Fibroblast of upper back skin (primary cell): ENCODE results near the gene DIAPH1.

Source experiments
- DNase-seq: peaks from one replicate; pipeline ENCODE4 v3.0.0-alpha.2; 2013

DIAPH1 gene

GRCh38 chr5:141609044-141609443 lies 9.8 kb downstream of the DIAPH1 start:
- DNase-seq: no peak

GRCh38 chr5:141608557-141608956 lies 10.2 kb downstream of the DIAPH1 start:
- no peak for DNase-seq

DNA sequence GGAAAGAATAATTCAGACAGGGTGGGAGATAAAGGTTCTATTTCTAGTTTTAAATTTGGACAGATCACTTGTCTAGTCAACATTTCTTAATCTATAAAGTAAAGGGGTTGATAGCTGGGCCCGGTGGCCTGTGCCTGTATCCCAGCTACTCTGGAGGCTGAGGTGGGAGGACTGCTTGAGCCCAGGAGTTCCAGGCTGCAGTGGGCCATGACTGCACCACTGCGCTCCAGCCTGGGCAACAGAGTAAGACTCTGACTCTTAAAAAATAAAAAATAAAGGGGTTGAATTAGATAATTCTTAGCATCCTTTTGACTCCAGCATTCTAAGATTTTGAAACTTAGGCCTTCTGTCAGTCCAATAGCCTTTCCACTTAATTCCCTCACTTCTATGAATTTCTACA lies 10.8 kb downstream of the DIAPH1 start:
- DNase-seq: no peak

- DNase-seq: peak; percentile 46
Measured at GRCh38 chr5:141605523-141606277, 13.1 kb downstream of the DIAPH1 start.

DNA sequence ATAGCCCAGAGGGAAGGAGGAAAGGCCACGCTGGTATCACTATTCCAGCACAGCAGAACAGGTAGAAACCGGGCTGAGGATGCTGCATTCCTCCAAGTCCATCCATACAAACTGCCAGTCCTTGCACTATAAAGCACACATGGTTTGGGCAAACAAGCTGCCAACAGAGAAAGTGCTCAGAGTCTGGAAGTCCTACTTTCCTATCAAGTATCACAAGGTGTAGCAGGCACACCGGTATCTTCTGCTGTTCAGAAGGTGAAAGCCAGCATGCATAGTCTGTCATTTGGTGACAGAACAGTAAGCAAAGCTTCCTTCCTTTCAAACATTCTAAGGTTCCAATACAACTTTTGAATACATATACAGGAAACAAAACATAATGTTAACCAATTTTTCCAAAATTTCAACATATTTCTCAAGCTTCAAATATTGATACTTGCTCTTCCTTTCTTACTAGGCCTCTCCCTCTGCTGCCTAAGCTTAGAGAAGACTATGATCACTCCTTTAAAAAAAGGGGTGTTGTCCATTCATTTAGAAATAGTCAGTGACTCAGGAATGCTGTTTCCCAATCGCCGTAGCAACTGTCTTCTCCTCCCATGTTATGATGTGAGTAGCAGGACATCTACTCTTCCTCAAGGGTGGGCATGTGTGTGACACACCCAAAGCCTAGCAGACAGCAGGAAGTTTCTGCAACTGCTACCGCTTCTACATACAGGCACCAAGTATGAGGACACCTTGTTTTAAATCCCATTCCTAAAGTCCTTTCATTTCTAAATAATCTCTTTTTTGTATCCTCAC lies 14.7 kb downstream of the DIAPH1 start:
- DNase-seq: peak; percentile 90

DNA sequence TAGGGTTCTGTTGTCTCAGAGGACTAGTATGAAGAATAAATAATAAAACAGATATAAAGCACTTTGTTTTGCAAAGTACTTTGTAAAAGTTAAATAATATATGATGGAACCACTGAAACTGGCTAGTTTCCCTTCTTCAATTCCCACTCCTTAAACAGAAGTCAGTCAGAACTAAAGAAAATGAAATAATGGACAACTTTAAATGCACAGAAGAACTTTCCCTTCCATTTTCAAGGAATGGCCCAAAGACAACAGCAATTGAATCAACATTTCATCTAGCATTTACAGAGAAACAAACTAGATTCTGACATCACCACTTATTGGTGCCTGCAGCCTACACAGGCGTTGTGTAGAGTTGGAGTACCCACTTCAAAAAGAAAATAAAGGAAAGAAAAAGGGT lies 16.2 kb downstream of the DIAPH1 start:
- DNase-seq: no peak

- DNase-seq: peak; percentile 44
Measured at GRCh38 chr5:141598391-141599345, 20.1 kb downstream of the DIAPH1 start.

- DNase-seq: no peak
Measured at GRCh38 chr5:141597814-141598213, 21.0 kb downstream of the DIAPH1 start.

DNA sequence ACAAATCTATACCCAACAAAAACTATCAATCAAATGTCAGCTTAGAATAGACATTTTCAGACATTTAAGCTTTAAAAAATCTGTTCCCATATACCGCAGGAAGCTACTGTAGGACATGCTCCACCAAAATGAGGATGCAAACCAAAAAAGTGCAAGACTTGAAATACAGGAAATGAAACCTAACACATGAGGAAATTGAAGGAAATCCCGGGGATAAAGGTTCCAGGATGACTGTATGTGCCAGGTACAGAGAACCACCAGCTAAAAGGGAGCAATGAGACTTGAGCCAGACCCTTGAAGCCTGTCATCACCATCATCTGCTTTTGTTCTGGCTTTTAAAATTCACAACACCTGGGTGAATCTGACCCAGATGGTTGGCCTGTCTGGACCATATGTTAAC lies 21.4 kb downstream of the DIAPH1 start:
- DNase-seq: no peak

DNA sequence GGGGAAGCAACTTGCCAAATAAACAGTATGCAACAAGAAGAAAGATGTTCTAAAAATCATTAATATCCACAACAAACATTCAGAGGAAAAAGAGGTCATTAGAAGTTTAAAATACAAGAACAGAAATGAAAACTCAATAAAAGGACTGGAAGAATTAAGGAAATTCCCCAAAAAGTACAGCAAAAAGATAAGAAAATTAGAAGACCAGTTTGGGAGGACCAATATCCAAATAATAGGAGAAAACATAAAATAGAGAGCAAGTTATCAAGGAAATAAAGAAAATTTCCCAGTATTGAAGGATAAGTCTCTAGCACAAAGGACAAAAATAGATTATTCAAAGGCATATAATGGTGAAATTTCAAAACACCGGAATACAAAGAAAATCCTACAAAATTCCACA lies 21.9 kb downstream of the DIAPH1 start:
- DNase-seq: no peak

- no peak for DNase-seq
Measured at GRCh38 chr5:141590127-141590526, 28.7 kb downstream of the DIAPH1 start.

- no peak for DNase-seq
Measured at GRCh38 chr5:141586246-141586645, 32.6 kb downstream of the DIAPH1 start.

DNA sequence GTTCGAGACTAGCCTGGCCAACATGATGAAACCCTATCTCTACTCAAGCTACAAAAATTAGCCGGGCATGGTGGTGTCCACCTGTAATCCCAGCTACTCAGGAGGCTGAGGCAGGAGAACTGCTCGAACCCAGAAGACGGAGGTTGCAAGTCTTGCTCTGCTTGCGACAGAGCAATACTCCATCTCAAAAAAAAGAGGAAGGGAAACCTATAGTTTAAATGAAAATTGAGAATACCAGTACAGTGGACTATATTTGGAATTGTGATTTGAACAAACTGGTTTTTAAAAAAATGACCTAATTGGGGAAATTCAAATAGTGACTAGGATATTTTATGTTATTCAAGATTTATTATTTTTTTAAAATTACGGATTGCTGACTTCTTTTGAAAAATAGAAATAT lies 33.2 kb downstream of the DIAPH1 start:
- DNase-seq: no peak

DNA sequence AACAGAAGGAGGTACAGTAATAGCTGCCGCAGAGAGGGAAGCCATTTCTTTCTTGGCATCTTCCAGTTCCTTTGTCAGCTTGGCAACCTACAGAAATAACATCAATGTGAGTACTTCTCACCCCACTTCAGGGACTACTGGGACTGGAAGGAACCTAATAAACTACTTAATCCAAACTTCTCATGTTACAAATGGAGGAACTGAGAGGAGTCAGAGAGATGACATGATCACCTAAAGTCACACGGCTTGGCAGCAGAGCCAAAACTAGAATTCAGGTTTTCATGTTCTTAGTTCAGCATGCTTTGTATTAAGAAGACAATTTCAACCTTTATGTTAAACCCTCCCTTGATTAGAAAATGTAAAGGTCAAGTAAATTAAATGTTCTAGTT lies 44.7 kb downstream of the DIAPH1 start:
- no peak for DNase-seq

DNA sequence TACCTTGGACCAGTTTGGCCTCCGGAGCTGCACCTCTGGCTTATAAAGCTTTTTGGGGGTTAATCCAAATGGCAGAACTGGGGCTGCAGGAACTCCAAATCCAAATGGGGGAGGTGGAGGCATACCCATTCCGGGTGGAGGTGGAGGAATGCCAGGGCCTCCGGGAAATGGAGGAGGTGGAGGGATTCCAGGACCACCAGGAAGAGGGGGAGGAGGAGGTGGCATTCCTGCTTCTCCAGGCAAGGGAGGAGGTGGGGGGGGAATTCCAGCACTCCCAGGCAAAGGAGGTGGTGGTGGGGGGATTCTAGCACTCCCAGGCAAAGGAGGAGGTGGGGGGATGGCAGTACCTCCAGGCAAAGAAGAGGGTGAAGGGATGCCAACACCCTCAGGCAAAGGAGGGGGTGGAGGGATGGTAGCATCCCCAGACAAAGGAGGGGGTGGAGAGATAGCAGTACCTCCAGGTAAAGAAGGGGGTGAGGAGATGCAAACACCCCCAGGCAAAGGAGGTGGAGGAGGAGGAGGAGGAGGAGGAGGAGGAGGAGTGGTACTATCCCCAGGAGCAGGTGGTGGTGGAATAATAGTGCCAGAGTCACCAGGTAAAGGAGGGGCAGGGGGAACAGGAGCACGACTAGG lies 45.2 kb downstream of the DIAPH1 start:
- DNase-seq: no peak

DNA sequence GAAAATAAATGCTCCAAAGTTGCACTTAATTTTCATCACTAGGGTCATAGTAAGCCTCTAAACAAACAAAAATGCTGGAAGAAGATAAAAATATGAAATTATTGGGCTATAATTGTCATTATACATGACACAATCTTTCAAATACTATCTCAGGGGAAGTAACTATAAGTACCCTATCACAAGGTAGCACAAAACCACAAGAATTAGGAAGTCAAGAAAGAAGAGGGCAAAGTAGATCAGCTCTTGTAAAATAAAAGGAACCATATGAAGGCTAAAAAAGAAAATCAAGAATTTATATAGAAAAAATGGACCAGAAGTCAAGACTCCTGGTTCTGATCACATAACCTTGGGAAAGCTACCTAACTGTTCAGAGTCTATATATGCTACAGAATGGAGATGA lies 48.1 kb downstream of the DIAPH1 start:
- DNase-seq: no peak

- DNase-seq: peak; percentile 9
Measured at GRCh38 chr5:141567513-141568117, 51.2 kb downstream of the DIAPH1 start.

GRCh38 chr5:141565826-141566570 lies 52.8 kb downstream of the DIAPH1 start:
- no peak for DNase-seq

DNA sequence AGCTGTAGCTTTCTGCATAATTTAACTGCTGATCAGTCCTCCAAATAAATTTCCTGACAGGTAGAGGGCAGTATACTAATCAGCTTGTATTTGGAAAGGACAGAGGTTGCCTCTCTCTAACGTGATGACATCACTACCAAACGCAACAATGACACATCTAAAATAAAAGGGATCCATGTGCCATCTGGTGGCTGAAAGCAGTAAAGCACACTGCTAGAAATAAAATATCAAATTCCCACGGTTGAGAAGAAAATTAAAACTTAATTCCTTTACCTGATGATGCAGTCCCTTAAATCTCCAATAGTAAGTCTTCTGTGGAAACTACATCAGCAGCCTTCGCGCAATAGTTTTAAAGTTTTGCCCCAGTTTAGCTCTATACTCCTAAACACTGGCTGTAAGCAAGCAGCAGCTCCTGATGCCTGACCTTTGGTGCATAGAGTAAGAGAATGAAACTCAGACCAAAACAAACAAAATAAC lies 54.5 kb downstream of the DIAPH1 start:
- peak; percentile 96 for DNase-seq

GRCh38 chr5:141560725-141561483 lies 57.9 kb downstream of the DIAPH1 start:
- DNase-seq: peak; percentile 99

DNA sequence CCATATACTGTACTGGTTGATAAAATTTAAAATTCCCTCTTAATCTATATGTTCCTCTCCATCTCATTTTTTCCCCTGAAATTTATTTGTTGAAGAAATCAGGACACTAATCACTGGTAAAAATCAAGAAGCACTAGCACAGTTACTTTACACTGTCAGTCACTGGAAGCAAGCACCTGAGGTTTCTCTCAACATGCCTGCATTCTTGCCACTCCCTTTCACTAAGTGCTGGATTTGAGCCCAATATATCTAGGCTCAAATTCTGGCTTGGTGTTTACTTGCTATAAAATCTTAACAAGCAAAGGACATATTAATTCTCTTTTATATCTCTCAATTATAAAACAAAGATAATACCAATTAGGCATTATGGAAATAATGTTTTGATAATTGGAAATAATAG lies 58.6 kb downstream of the DIAPH1 start:
- peak; percentile 32 for DNase-seq
